HUDEP-2 (cell line): ENCODE data around the gene STRIT1.

Experiments
- DNase-seq, 76 experiments: peaks; one replicate each; lab custom pipeline; 2025; ENCODE audit not compliant: unreplicated experiment in 76 of 76; lab: John Stamatoyannopoulos, UW

The STRIT1 gene

GRCh38 chr3:155293516-155293915 lies at the start of gene STRIT1:
STRIT1 (minus strand) TSS chr3:155293683.
- DNase-seq: no peak

- no peak for DNase-seq
Measured at GRCh38 chr3:155342344-155342743, 48.9 kb upstream of the STRIT1 start.

GRCh38 chr3:155339052-155339451 lies 45.6 kb upstream of the STRIT1 start:
- no peak for DNase-seq

- DNase-seq: peak in 2 of 76 experiments; percentile 21 to 28
Measured at GRCh38 chr3:155335724-155336354, 42.4 kb upstream of the STRIT1 start.

GRCh38 chr3:155334914-155335723 lies 41.6 kb upstream of the STRIT1 start:
- peak in 72 of 76 experiments; percentile 32 to 93 (median 71) for DNase-seq

GRCh38 chr3:155334215-155334913 lies 40.9 kb upstream of the STRIT1 start:
- peak in 5 of 76 experiments; percentile 8 to 57 (median 18) for DNase-seq

GRCh38 chr3:155332716-155333115 lies 39.2 kb upstream of the STRIT1 start:
- DNase-seq: no peak

- no peak for DNase-seq
Measured at GRCh38 chr3:155331078-155331477, 37.6 kb upstream of the STRIT1 start.

GRCh38 chr3:155330370-155330769 lies 36.9 kb upstream of the STRIT1 start:
- DNase-seq: peak in 6 of 76 experiments; percentile 2 to 45 (median 18)

- DNase-seq: no peak
Measured at GRCh38 chr3:155329513-155330048, 36.1 kb upstream of the STRIT1 start.

GRCh38 chr3:155327871-155328270 lies 34.4 kb upstream of the STRIT1 start:
- no peak for DNase-seq

GRCh38 chr3:155327430-155327829 lies 33.9 kb upstream of the STRIT1 start:
- no peak for DNase-seq

- DNase-seq: no peak
Measured at GRCh38 chr3:155326901-155327300, 33.4 kb upstream of the STRIT1 start.

GRCh38 chr3:155326244-155326643 lies 32.8 kb upstream of the STRIT1 start:
- DNase-seq: no peak

GRCh38 chr3:155325263-155325835 lies 31.9 kb upstream of the STRIT1 start:
- no peak for DNase-seq

- DNase-seq: peak in 58 of 76 experiments; percentile 2 to 86 (median 52)
Measured at GRCh38 chr3:155323063-155323666, 29.7 kb upstream of the STRIT1 start.

- DNase-seq: no peak
Measured at GRCh38 chr3:155321418-155321817, 27.9 kb upstream of the STRIT1 start.

- no peak for DNase-seq
Measured at GRCh38 chr3:155320934-155321333, 27.5 kb upstream of the STRIT1 start.

- no peak for DNase-seq
Measured at GRCh38 chr3:155318740-155319139, 25.3 kb upstream of the STRIT1 start.

GRCh38 chr3:155317211-155317610 lies 23.7 kb upstream of the STRIT1 start:
- DNase-seq: no peak
